ENCODE results near the gene NLE1. TPM values are rescaled to one million over a fixed set of nuclear protein-coding genes. Genes with fewer than 3 reads are reported as not detected.

Gene NLE1
- 10 to 100 TPM in 1 of 2 donors, 1 to 10 TPM in 1; 8.7 to 15.3 TPM for total RNA-seq
- 10 to 100 TPM; 18.1 to 23.0 (median 20.7) TPM for polyA plus RNA-seq (ENCODE audit: insufficient read length in 6 of 6)
- long read RNA-seq, donor 1, full-length matches to known transcripts = 9 of 9 reads
- long read RNA-seq, donor 1, partial matches to known transcripts = 0 of 9 reads
- long read RNA-seq, donor 1, other reads (novel, unspliced or antisense) = 0 of 9 reads
- long read RNA-seq, donor 2, partial matches to known transcripts = 0 of 2 reads
- long read RNA-seq, donor 2, other reads (novel, unspliced or antisense) = 0 of 2 reads
- long read RNA-seq, donor 3, full-length matches to known transcripts = 4 of 4 reads
- long read RNA-seq, donor 3, partial matches to known transcripts = 0 of 4 reads
- long read RNA-seq, donor 3, other reads (novel, unspliced or antisense) = 0 of 4 reads
- long read RNA-seq, donor 4, partial matches to known transcripts = 0 of 5 reads
- long read RNA-seq, donor 4, other reads (novel, unspliced or antisense) = 3 of 5 reads
- long read RNA-seq, donor 5, partial matches to known transcripts = 0 of 3 reads
- long read RNA-seq, donor 5, other reads (novel, unspliced or antisense) = 0 of 3 reads
- long read RNA-seq, donor 6, transcript NLE1-202 (13 exons, 2,588 nt) = major isoform, 6 of 6 reads
- long read RNA-seq, donor 6, partial matches to known transcripts = 0 of 6 reads
- long read RNA-seq, donor 6, other reads (novel, unspliced or antisense) = 0 of 6 reads
- long read RNA-seq, donor 7, partial matches to known transcripts = 0 of 3 reads
- long read RNA-seq, donor 7, other reads (novel, unspliced or antisense) = 0 of 3 reads
- long read RNA-seq, donor 8, full-length matches to known transcripts = 5 of 5 reads
- long read RNA-seq, donor 8, partial matches to known transcripts = 0 of 5 reads
- long read RNA-seq, donor 8, other reads (novel, unspliced or antisense) = 0 of 5 reads
- long read RNA-seq, donor 9 = 0 reads
- long read RNA-seq, donor 10, full-length matches to known transcripts = 12 of 16 reads
- long read RNA-seq, donor 10, partial matches to known transcripts = 0 of 16 reads
- long read RNA-seq, donor 10, other reads (novel, unspliced or antisense) = 4 of 16 reads
- long read RNA-seq, donor 11 = 0 reads
- long read RNA-seq, donor 12, full-length matches to known transcripts = 4 of 49 reads
- long read RNA-seq, donor 12, partial matches to known transcripts = 45 of 49 reads
- long read RNA-seq, donor 12, other reads (novel, unspliced or antisense) = 0 of 49 reads

DNA sequence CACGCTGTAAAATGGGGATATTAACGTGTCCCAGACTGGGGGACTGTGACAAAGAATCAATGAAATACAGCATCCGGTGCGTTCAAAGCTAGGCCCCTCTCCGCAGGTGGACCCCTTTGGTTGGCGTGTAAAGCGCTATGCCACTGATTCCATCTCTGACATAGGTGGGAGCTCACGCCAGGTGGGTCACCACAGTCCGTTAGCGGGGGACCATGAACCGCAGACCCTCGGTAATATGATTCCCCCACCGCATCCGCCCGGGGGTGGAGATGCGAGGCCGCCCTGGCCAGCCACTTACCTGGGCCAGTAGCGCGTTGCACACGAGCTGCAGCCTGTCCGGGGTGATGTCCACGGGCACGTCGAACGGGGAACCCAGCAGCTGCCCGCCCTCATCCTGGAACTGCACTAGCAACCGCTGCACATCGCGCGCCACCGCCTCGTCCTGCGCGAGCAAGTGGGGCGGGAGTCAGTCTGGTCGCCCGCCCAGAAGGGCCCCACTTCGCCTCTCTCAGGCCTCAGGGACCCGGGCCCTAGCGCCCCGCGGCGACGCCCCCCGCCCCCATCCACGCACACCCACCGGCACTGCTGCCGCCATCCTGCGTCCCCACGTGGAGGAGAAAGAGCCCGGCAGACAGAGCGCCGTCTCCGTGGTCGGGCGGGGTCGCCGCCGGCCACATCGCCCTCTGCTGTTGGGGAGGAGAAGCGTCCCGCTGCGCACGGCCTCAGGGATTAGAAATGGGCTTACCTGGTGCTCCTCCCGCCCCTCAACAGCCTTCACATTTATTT, at the start of gene NLE1:
Gene NLE1, minus strand, starts transcription at position 623 of the 786 bp plus-strand sequence. Its CDS starts 28 bp downstream, at position 595.
- Histone ChIP-seq H3K4me1 (peaks cover 4 to 27% of the 10 kb centered on the region in 2 donors), H3K4me3 (peak within 1 kb of the TSS; percentile 90 to 96), H3K27me3 (no peaks in the 10 kb centered on the region), H3K27ac (peak within 1 kb of the TSS in 1 of 2 donors; percentile 24), H3K36me3 (peaks cover 0 to 27% of the 10 kb centered on the region in 2 donors), H3K9me3 (no peaks in the 10 kb centered on the region)
- intact Hi-C loops (cut with DNase I) = no loop called here
- TF ChIP-seq, protein P1, sequence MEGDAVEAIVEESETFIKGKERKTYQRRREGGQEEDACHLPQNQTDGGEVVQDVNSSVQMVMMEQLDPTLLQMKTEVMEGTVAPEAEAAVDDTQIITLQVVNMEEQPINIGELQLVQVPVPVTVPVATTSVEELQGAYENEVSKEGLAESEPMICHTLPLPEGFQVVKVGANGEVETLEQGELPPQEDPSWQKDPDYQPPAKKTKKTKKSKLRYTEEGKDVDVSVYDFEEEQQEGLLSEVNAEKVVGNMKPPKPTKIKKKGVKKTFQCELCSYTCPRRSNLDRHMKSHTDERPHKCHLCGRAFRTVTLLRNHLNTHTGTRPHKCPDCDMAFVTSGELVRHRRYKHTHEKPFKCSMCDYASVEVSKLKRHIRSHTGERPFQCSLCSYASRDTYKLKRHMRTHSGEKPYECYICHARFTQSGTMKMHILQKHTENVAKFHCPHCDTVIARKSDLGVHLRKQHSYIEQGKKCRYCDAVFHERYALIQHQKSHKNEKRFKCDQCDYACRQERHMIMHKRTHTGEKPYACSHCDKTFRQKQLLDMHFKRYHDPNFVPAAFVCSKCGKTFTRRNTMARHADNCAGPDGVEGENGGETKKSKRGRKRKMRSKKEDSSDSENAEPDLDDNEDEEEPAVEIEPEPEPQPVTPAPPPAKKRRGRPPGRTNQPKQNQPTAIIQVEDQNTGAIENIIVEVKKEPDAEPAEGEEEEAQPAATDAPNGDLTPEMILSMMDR (IDR thresholded peaks at IDR 0.05) = peak; percentile 94 to 98
- ATAC-seq = peak; percentile 100
- DNase-seq = peak; percentile 70 to 97 (median 84)

DNA sequence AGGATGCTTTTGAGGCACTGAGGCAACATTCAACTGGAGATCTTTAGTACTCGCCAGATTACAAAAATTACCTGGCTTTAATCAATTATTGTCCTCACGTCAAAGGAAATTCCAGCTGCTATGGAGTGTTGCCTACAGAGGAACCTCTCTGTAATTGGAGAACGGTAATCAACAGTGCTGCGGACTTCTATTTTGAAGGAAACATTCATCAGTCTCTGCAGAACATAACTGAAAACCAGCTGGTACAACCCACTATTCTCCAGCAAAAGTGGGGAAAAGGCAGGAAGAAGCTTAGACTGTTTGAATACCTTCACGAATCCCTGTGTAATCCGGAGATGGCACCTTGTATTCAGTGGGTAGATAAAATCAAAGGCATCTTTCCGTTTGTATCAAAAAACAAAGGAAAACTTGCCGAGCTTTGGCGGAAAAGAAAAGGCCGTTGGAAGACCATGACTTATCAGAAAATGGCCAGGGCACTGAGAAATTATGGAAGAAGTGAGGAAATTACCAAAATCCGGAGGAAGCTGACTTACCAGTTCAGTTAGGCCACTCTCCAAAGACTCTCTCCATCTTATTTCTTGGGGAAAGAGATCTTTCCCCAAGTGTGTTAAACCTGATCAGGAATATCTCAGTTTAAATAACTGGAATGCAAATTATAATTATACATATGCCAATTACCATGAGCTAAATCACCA, 49.0 kb upstream of the NLE1 start:
- TF ChIP-seq, protein P1 (IDR thresholded peaks at IDR 0.05) = no peak

DNA sequence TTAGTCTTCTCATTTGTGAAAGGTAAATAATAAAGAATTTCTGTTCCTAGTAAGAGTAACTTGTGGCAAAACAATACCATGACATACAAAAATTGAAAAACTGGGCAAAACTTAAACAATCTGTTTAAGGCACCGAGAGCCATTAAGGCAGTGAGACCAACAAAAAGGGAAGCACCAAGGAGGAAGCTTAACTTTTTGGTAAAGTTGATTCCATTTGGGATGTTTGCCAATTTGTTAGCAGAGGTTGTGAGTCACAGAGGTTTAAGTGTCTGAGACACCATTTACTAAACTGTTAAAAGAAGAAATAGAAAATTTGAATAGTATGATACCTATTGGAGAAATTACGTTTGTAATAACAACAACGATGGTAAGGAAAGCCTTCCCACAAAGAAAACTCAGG, 47.2 kb upstream of the NLE1 start:
- H3K4me1 ChIP-seq = no peaks in the 10 kb centered on the region
- ATAC-seq = no peak
- no peaks in the 10 kb centered on the region for H3K27me3 ChIP-seq
- intact Hi-C loops (cut with DNase I) = no loop called here
- no peak for DNase-seq
- H3K4me3 ChIP-seq = no peak overlapping the region
- H3K36me3 ChIP-seq = no peaks in the 10 kb centered on the region
- no peaks in the 10 kb centered on the region for H3K9me3 ChIP-seq
- TF ChIP-seq, protein P1 (IDR thresholded peaks at IDR 0.05) = no peak
- H3K27ac ChIP-seq = no peak overlapping the region

More for the DNA sequence above, 49.0 kb upstream of the NLE1 start:
- Histone ChIP-seq H3K27me3 (no peaks in the 10 kb centered on the region), H3K4me3 (no peak overlapping the region), H3K9me3 (no peaks in the 10 kb centered on the region), H3K27ac (no peak overlapping the region), H3K4me1 (no peaks in the 10 kb centered on the region), H3K36me3 (no peaks in the 10 kb centered on the region)
- ATAC-seq (no peak), DNase-seq (no peak)
- intact Hi-C loops (cut with DNase I) = no loop called here

DNA sequence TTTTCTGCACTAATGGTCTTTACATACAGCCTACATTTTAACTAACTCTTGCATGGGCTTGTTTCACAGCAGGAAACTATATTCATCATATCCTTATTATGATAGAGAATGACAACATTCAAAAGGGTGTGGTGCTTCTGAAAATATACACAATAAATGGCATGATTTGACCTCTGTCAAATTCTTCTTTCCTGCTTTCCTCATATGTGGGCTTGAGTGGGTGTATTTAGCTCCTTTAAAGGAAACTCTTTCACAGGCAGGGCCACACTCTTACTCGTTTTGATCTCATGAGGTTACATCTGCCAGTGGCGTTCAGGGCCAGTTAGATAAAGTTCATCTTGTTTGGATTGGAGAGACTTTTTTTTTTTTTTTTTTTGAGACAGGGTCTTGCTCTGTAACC, 46.0 kb upstream of the NLE1 start:
- no peak overlapping the region for H3K4me3 ChIP-seq
- intact Hi-C loops (cut with DNase I) = no loop called here
- H3K27me3 ChIP-seq = peaks cover 0 to under 1% of the 10 kb centered on the region in 2 donors
- DNase-seq (no peak), ATAC-seq (no peak)
- H3K9me3 ChIP-seq = no peaks in the 10 kb centered on the region
- no peak overlapping the region for H3K27ac ChIP-seq
- no peaks in the 10 kb centered on the region for H3K4me1 ChIP-seq
- TF ChIP-seq, protein P1 (IDR thresholded peaks at IDR 0.05) = no peak
- no peaks in the 10 kb centered on the region for H3K36me3 ChIP-seq

Measured in left lung (tissue), 14 donors.